ENCODE results near the gene KLHL18. TPM values are rescaled to one million over a fixed set of nuclear protein-coding genes. Genes with fewer than 3 reads are reported as not detected.
A peak's percentile ranks its signal among the peaks of the same experiment; 100 is the strongest.
"Not testable (repeated sequence)": the region's sequence is repeated elsewhere in the genome, so short reads cannot be mapped to it uniquely, and the experiment has no call there.

Gene KLHL18
- total RNA-seq, 5 donors from 2014 or later (not counting 1 experiment from before 2014, with no cell fraction given) = 20.2 to 41.3 (median 25.7) TPM

- ChIA-PET CTCF (interaction anchor here in 1 of 2 donors (1.5 kb wide), 2 partner anchors 9 to 11 kb away, joined by 4 to 10 read pairs; no protein-coding TSS in a partner anchor), POLR2A (interaction anchor here in 1 of 2 donors (0.6 to 0.7 kb wide), 2 partner anchors 9 to 31 kb away, joined by 3 to 9 read pairs; no protein-coding TSS in a partner anchor)
- Histone ChIP-seq H3K4me3 (ENCODE audit: control insufficient read depth in 1 of 2, extremely low read depth in 1 of 2, low read length in 1 of 2) (no peak overlapping the region), H3K4me1 (ENCODE audit: control insufficient read depth in 1 of 2, extremely low read depth in 1 of 2, insufficient read depth in 2 of 2, low read length in 2 of 2) (no peaks in the 10 kb centered on the region), H3K36me3 (ENCODE audit: control insufficient read depth in 2 of 2, extremely low read depth in 1 of 2, insufficient read depth in 1 of 2, low read length in 1 of 2) (peaks cover 0 to 18% of the 10 kb centered on the region in 2 donors), H3K27ac (ENCODE audit: low read length) (no peak overlapping the region), H3K9me3 (no peaks in the 10 kb centered on the region), H3K27me3 (replicated peaks in 1 of 2; ENCODE audit: control insufficient read depth in 2 of 2, extremely low read depth in 1 of 2, insufficient read depth in 2 of 2, low read length in 1 of 2) (no peaks in the 10 kb centered on the region)
- Mint-ChIP-seq H3K9me3 (no peaks in the 10 kb centered on the region), H3K36me3 (peaks cover 16% of the 10 kb centered on the region), H3K27ac (peak overlapping the region in 1 of 2 donors; percentile 25), H3K27me3 (no peaks in the 10 kb centered on the region), H3K4me1 (peaks cover 2 to 11% (median 5%) of the 10 kb centered on the region in 3 donors), H3K4me3 (no peak overlapping the region)
- ATAC-seq (replicated peaks in 1 of 4) (no peak), DNase-seq (no peak)
- WGBS (ENCODE audit: insufficient coverage) = 100% methylated on average over 2 of the region's 5 CpGs
Measured at GRCh38 chr3:47315069-47315647, 32.4 kb downstream of the KLHL18 start.

- H3K9me3 ChIP-seq; CTCF ChIA-PET; POLR2A ChIA-PET; H3K9me3 Mint-ChIP-seq; H3K4me1 ChIP-seq (ENCODE audit: control insufficient read depth in 1 of 2, extremely low read depth in 1 of 2, insufficient read depth in 2 of 2, low read length in 2 of 2); H3K4me1 Mint-ChIP-seq; DNase-seq; H3K27me3 Mint-ChIP-seq; H3K4me3 ChIP-seq (ENCODE audit: control insufficient read depth in 1 of 2, extremely low read depth in 1 of 2, low read length in 1 of 2); H3K27ac ChIP-seq (ENCODE audit: low read length); H3K27me3 ChIP-seq (replicated peaks in 1 of 2; ENCODE audit: control insufficient read depth in 2 of 2, extremely low read depth in 1 of 2, insufficient read depth in 2 of 2, low read length in 1 of 2); H3K27ac Mint-ChIP-seq; ATAC-seq (replicated peaks in 1 of 4); H3K4me3 Mint-ChIP-seq: not testable (repeated sequence)
- H3K36me3 Mint-ChIP-seq = peaks cover 18% of the 10 kb centered on the region
- WGBS (ENCODE audit: insufficient coverage) = no CpG with 5 or more reads among the region's 1 CpG
- peaks cover 0 to 22% of the 10 kb centered on the region in 2 donors for H3K36me3 ChIP-seq (ENCODE audit: control insufficient read depth in 2 of 2, extremely low read depth in 1 of 2, insufficient read depth in 1 of 2, low read length in 1 of 2)
Measured at GRCh38 chr3:47316151-47316550, 33.4 kb downstream of the KLHL18 start.

- Mint-ChIP-seq H3K9me3 (no peaks in the 10 kb centered on the region), H3K27ac (no peak overlapping the region), H3K36me3 (peaks cover 37% of the 10 kb centered on the region), H3K4me1 (peaks cover 2 to 10% (median 5%) of the 10 kb centered on the region in 3 donors), H3K27me3 (no peaks in the 10 kb centered on the region), H3K4me3 (no peak overlapping the region)
- DNase-seq = no peak
- Histone ChIP-seq H3K36me3 (ENCODE audit: control insufficient read depth in 2 of 2, extremely low read depth in 1 of 2, insufficient read depth in 1 of 2, low read length in 1 of 2) (peaks cover 8 to 35% of the 10 kb centered on the region in 2 donors), H3K4me3 (ENCODE audit: control insufficient read depth in 1 of 2, extremely low read depth in 1 of 2, low read length in 1 of 2) (no peak overlapping the region), H3K4me1 (ENCODE audit: control insufficient read depth in 1 of 2, extremely low read depth in 1 of 2, insufficient read depth in 2 of 2, low read length in 2 of 2) (no peaks in the 10 kb centered on the region), H3K27ac (ENCODE audit: low read length) (no peak overlapping the region), H3K9me3 (no peaks in the 10 kb centered on the region), H3K27me3 (replicated peaks in 1 of 2; ENCODE audit: control insufficient read depth in 2 of 2, extremely low read depth in 1 of 2, insufficient read depth in 2 of 2, low read length in 1 of 2) (no peaks in the 10 kb centered on the region)
- ChIA-PET CTCF (interaction anchor here in 1 of 2 donors (1.0 kb wide), 1 partner anchor 40 kb away, joined by 3 read pairs; no protein-coding TSS in a partner anchor), POLR2A (interaction anchor here in 1 of 2 donors (0.5 kb wide), 1 partner anchor 21 kb away, joined by 6 read pairs; no protein-coding TSS in a partner anchor)
- ATAC-seq (replicated peaks in 1 of 4) = no peak
- WGBS (ENCODE audit: insufficient coverage) = no CpG with 5 or more reads among the region's 1 CpG
Measured at GRCh38 chr3:47318916-47319315, 36.2 kb downstream of the KLHL18 start.

GRCh38 chr3:47319956-47320355, 37.2 kb downstream of the KLHL18 start:
- Histone ChIP-seq H3K27ac (ENCODE audit: low read length) (no peak overlapping the region), H3K27me3 (replicated peaks in 1 of 2; ENCODE audit: control insufficient read depth in 2 of 2, extremely low read depth in 1 of 2, insufficient read depth in 2 of 2, low read length in 1 of 2) (no peaks in the 10 kb centered on the region), H3K4me1 (ENCODE audit: control insufficient read depth in 1 of 2, extremely low read depth in 1 of 2, insufficient read depth in 2 of 2, low read length in 2 of 2) (no peaks in the 10 kb centered on the region), H3K9me3 (no peaks in the 10 kb centered on the region), H3K36me3 (ENCODE audit: control insufficient read depth in 2 of 2, extremely low read depth in 1 of 2, insufficient read depth in 1 of 2, low read length in 1 of 2) (peaks cover 8 to 38% of the 10 kb centered on the region in 2 donors), H3K4me3 (ENCODE audit: control insufficient read depth in 1 of 2, extremely low read depth in 1 of 2, low read length in 1 of 2) (no peak overlapping the region)
- DNase-seq (no peak), ATAC-seq (replicated peaks in 1 of 4) (no peak)
- ChIA-PET POLR2A (no interaction called here), CTCF (no interaction called here)
- no peaks in the 10 kb centered on the region for H3K9me3 Mint-ChIP-seq
- H3K27me3 Mint-ChIP-seq = no peaks in the 10 kb centered on the region
- H3K4me3 Mint-ChIP-seq = no peak overlapping the region
- peaks cover 37% of the 10 kb centered on the region for H3K36me3 Mint-ChIP-seq
- no CpG with 5 or more reads among the region's 2 CpGs for WGBS (ENCODE audit: insufficient coverage)
- H3K27ac Mint-ChIP-seq = no peak overlapping the region
- H3K4me1 Mint-ChIP-seq = peaks cover 2 to 9% (median 4%) of the 10 kb centered on the region in 3 donors

GRCh38 chr3:47323431-47324277, 40.9 kb downstream of the KLHL18 start:
- peak in 1 of 4 experiments; percentile 27 for ATAC-seq (replicated peaks in 1 of 4)
- H3K36me3 Mint-ChIP-seq = peaks cover 39% of the 10 kb centered on the region
- no peaks in the 10 kb centered on the region for H3K27me3 Mint-ChIP-seq
- Histone ChIP-seq H3K4me3 (ENCODE audit: control insufficient read depth in 1 of 2, extremely low read depth in 1 of 2, low read length in 1 of 2) (no peak overlapping the region), H3K27me3 (replicated peaks in 1 of 2; ENCODE audit: control insufficient read depth in 2 of 2, extremely low read depth in 1 of 2, insufficient read depth in 2 of 2, low read length in 1 of 2) (no peaks in the 10 kb centered on the region), H3K36me3 (ENCODE audit: control insufficient read depth in 2 of 2, extremely low read depth in 1 of 2, insufficient read depth in 1 of 2, low read length in 1 of 2) (peaks cover 8 to 44% of the 10 kb centered on the region in 2 donors), H3K4me1 (ENCODE audit: control insufficient read depth in 1 of 2, extremely low read depth in 1 of 2, insufficient read depth in 2 of 2, low read length in 2 of 2) (no peaks in the 10 kb centered on the region), H3K9me3 (no peaks in the 10 kb centered on the region), H3K27ac (ENCODE audit: low read length) (no peak overlapping the region)
- H3K4me1 Mint-ChIP-seq = peaks cover 2 to 8% (median 2%) of the 10 kb centered on the region in 3 donors
- ChIA-PET CTCF (interaction anchor here (0.5 to 1.7 kb wide), 12 partner anchors 9 to 1117 kb away, joined by 3 to 13 read pairs (median 4); no protein-coding TSS in a partner anchor), POLR2A (interaction anchor here (0.6 to 0.7 kb wide), 2 partner anchors 75 to 155 kb away, joined by 6 to 18 read pairs; no protein-coding TSS in a partner anchor)
- peak overlapping the region; percentile 34 to 58 for H3K27ac Mint-ChIP-seq
- no peak overlapping the region for H3K4me3 Mint-ChIP-seq
- peak in 1 of 35 experiments; percentile 9 for DNase-seq
- 90% methylated on average over 4 of the region's 8 CpGs for WGBS (ENCODE audit: insufficient coverage)
- no peaks in the 10 kb centered on the region for H3K9me3 Mint-ChIP-seq

GRCh38 chr3:47324278-47324865, 41.6 kb downstream of the KLHL18 start:
- Histone ChIP-seq H3K27me3 (replicated peaks in 1 of 2; ENCODE audit: control insufficient read depth in 2 of 2, extremely low read depth in 1 of 2, insufficient read depth in 2 of 2, low read length in 1 of 2) (no peaks in the 10 kb centered on the region), H3K4me1 (ENCODE audit: control insufficient read depth in 1 of 2, extremely low read depth in 1 of 2, insufficient read depth in 2 of 2, low read length in 2 of 2) (no peaks in the 10 kb centered on the region), H3K4me3 (ENCODE audit: control insufficient read depth in 1 of 2, extremely low read depth in 1 of 2, low read length in 1 of 2) (no peak overlapping the region), H3K9me3 (no peaks in the 10 kb centered on the region), H3K36me3 (ENCODE audit: control insufficient read depth in 2 of 2, extremely low read depth in 1 of 2, insufficient read depth in 1 of 2, low read length in 1 of 2) (peaks cover 8 to 41% of the 10 kb centered on the region in 2 donors), H3K27ac (ENCODE audit: low read length) (no peak overlapping the region)
- Mint-ChIP-seq H3K4me1 (peaks cover 2 to 8% (median 2%) of the 10 kb centered on the region in 3 donors), H3K27me3 (no peaks in the 10 kb centered on the region), H3K27ac (no peak overlapping the region), H3K36me3 (peaks cover 39% of the 10 kb centered on the region), H3K4me3 (no peak overlapping the region), H3K9me3 (no peaks in the 10 kb centered on the region)
- ChIA-PET CTCF (interaction anchor here (0.6 to 1.7 kb wide), 11 partner anchors 10 to 1117 kb away, joined by 3 to 13 read pairs (median 4); no protein-coding TSS in a partner anchor), POLR2A (interaction anchor here (0.6 to 0.7 kb wide), 2 partner anchors 75 to 156 kb away, joined by 6 to 18 read pairs; no protein-coding TSS in a partner anchor)
- no CpG with 5 or more reads among the region's 2 CpGs for WGBS (ENCODE audit: insufficient coverage)
- DNase-seq = peak in 32 of 35 experiments; percentile 5 to 72 (median 30)
- ATAC-seq (replicated peaks in 1 of 4) = peak; percentile 48 to 67 (median 64)
